Lung microvascular endothelial cell (primary cell): ENCODE results near the gene CCDC178. TPM values are rescaled to one million over a fixed set of nuclear protein-coding genes. Genes with fewer than 3 reads are reported as not detected.
A peak's percentile ranks its signal among the peaks of the same experiment; 100 is the strongest.

Experiments used
- DNase-seq, 2 donors: peaks; one replicate each; pipeline versions ENCODE4 v3.0.0 to v3.0.0-alpha.2; 2010; ENCODE audit warnings: low read depth in 2 of 2
- total RNA-seq: library from RNA; depleted of rRNA; stranded (reverse); fragments of >200 nt; gene quantifications from 2 replicates; pipeline ENCODE4 v1.2.1, GENCODE V29; 2014

Gene CCDC178
- total RNA-seq, 1 donor from 2014 or later, result not detected

- DNase-seq, result no peak
Observed at GRCh38 chr18:33123862-33124518, 316.5 kb downstream of the CCDC178 start.

- peak; percentile 34 to 86 for DNase-seq
Observed at GRCh38 chr18:33116376-33116775, 324.1 kb downstream of the CCDC178 start.

- no peak for DNase-seq
Observed at GRCh38 chr18:33115917-33116316, 324.6 kb downstream of the CCDC178 start.

GRCh38 chr18:33115476-33115875, 325.0 kb downstream of the CCDC178 start:
- DNase-seq, result no peak

GRCh38 chr18:33114749-33115148, 325.8 kb downstream of the CCDC178 start:
- no peak for DNase-seq

GRCh38 chr18:33113416-33113815, 327.1 kb downstream of the CCDC178 start:
- no peak for DNase-seq

- no peak for DNase-seq
Observed at GRCh38 chr18:33107511-33107910, 333.0 kb downstream of the CCDC178 start.

- no peak for DNase-seq
Observed at GRCh38 chr18:33101316-33101715, 339.2 kb downstream of the CCDC178 start.

- DNase-seq, result no peak
Observed at GRCh38 chr18:33099626-33100025, 340.9 kb downstream of the CCDC178 start.

GRCh38 chr18:33097126-33097525, 343.4 kb downstream of the CCDC178 start:
- no peak for DNase-seq

GRCh38 chr18:33090461-33090860, 350.1 kb downstream of the CCDC178 start:
- peak in 1 of 2 donors; percentile 5 for DNase-seq

- DNase-seq, result no peak
Observed at GRCh38 chr18:33076601-33077000, 363.9 kb downstream of the CCDC178 start.

- DNase-seq, result no peak
Observed at GRCh38 chr18:33074125-33074524, 366.4 kb downstream of the CCDC178 start.

GRCh38 chr18:33062834-33063364, 377.6 kb downstream of the CCDC178 start:
- no peak for DNase-seq

- no peak for DNase-seq
Observed at GRCh38 chr18:33052886-33053285, 387.6 kb downstream of the CCDC178 start.

- peak in 1 of 2 donors; percentile 64 for DNase-seq
Observed at GRCh38 chr18:33051407-33051806, 389.1 kb downstream of the CCDC178 start.

- no peak for DNase-seq
Observed at GRCh38 chr18:33040213-33040612, 400.3 kb downstream of the CCDC178 start.

GRCh38 chr18:33034945-33035344, 405.6 kb downstream of the CCDC178 start:
- DNase-seq, result peak; percentile 28 to 91

GRCh38 chr18:33034212-33034611, 406.3 kb downstream of the CCDC178 start:
- no peak for DNase-seq

- DNase-seq, result no peak
Observed at GRCh38 chr18:33022370-33022769, 418.2 kb downstream of the CCDC178 start.

- DNase-seq, result no peak
Observed at GRCh38 chr18:33020877-33021276, 419.6 kb downstream of the CCDC178 start.

- peak; percentile 31 to 85 for DNase-seq
Observed at GRCh38 chr18:33014060-33014796, 426.3 kb downstream of the CCDC178 start.

- DNase-seq, result peak; percentile 67 to 86
Observed at GRCh38 chr18:33010149-33010548, 430.4 kb downstream of the CCDC178 start.
